ENCODE measurements around the gene SHOX.

The SHOX gene

GRCh38 chrX:666762-667720, 36.5 kb downstream of the SHOX start:
- DNase-seq (ENCODE audit: low read depth in 3 of 3): no peak

- no peak for DNase-seq (ENCODE audit: low read depth in 3 of 3)
Observed at GRCh38 chrX:670645-671044, 40.1 kb downstream of the SHOX start.

GRCh38 chrX:672931-673330, 42.3 kb downstream of the SHOX start:
- no peak for DNase-seq (ENCODE audit: low read depth in 3 of 3)

- no peak for DNase-seq (ENCODE audit: low read depth in 3 of 3)
Observed at GRCh38 chrX:675279-675954, 44.8 kb downstream of the SHOX start.

- no peak for DNase-seq (ENCODE audit: low read depth in 3 of 3)
Observed at GRCh38 chrX:675955-676295, 45.3 kb downstream of the SHOX start.

- DNase-seq (ENCODE audit: low read depth in 3 of 3): no peak
Observed at GRCh38 chrX:677376-677775, 46.8 kb downstream of the SHOX start.

- DNase-seq (ENCODE audit: low read depth in 3 of 3): no peak
Observed at GRCh38 chrX:679291-679979, 48.8 kb downstream of the SHOX start.

- no peak for DNase-seq (ENCODE audit: low read depth in 3 of 3)
Observed at GRCh38 chrX:680062-680461, 49.5 kb downstream of the SHOX start.

GRCh38 chrX:681989-682388, 51.4 kb downstream of the SHOX start:
- DNase-seq (ENCODE audit: low read depth in 3 of 3): no peak

GRCh38 chrX:682892-683291, 52.3 kb downstream of the SHOX start:
- DNase-seq (ENCODE audit: low read depth in 3 of 3): no peak

- no peak for DNase-seq (ENCODE audit: low read depth in 3 of 3)
Observed at GRCh38 chrX:683576-683975, 53.0 kb downstream of the SHOX start.

- DNase-seq (ENCODE audit: low read depth in 3 of 3): no peak
Observed at GRCh38 chrX:685120-686032, 54.8 kb downstream of the SHOX start.

GRCh38 chrX:689983-690382, 59.4 kb downstream of the SHOX start:
- DNase-seq (ENCODE audit: low read depth in 3 of 3): no peak

- DNase-seq (ENCODE audit: low read depth in 3 of 3): no peak
Observed at GRCh38 chrX:694800-695199, 64.2 kb downstream of the SHOX start.

- no peak for DNase-seq (ENCODE audit: low read depth in 3 of 3)
Observed at GRCh38 chrX:698206-698605, 67.6 kb downstream of the SHOX start.

- DNase-seq (ENCODE audit: low read depth in 3 of 3): no peak
Observed at GRCh38 chrX:700936-701335, 70.3 kb downstream of the SHOX start.

- no peak for DNase-seq (ENCODE audit: low read depth in 3 of 3)
Observed at GRCh38 chrX:701673-702072, 71.1 kb downstream of the SHOX start.

- no peak for DNase-seq (ENCODE audit: low read depth in 3 of 3)
Observed at GRCh38 chrX:703466-703865, 72.9 kb downstream of the SHOX start.

- DNase-seq (ENCODE audit: low read depth in 3 of 3): no peak
Observed at GRCh38 chrX:703866-704265, 73.3 kb downstream of the SHOX start.
